GM21381 (cell line): ENCODE results near the gene CTNNA3.
"Not testable (repeated sequence)": the region's sequence is repeated elsewhere in the genome, so short reads cannot be mapped to it uniquely, and the experiment has no call there.

Source experiments
- ATAC-seq: cut with Tn5 transposase; IDR thresholded peaks from one replicate; pipeline ENCODE4 v1.9.1; 2021; ENCODE audit warnings: mild to moderate bottlenecking, moderate library complexity; ENCODE audit not compliant: unreplicated experiment

Gene CTNNA3

GRCh38 chr10:67519434-67519833, 176.6 kb downstream of the CTNNA3 start:
- ATAC-seq = no peak

GRCh38 chr10:67518756-67519155, 177.2 kb downstream of the CTNNA3 start:
- no peak for ATAC-seq

GRCh38 chr10:67518043-67518442, 178.0 kb downstream of the CTNNA3 start:
- no peak for ATAC-seq

GRCh38 chr10:67506757-67507091, 189.3 kb downstream of the CTNNA3 start:
- ATAC-seq = no peak

- no peak for ATAC-seq
Measured at GRCh38 chr10:67506083-67506756, 189.8 kb downstream of the CTNNA3 start.

- ATAC-seq = no peak
Measured at GRCh38 chr10:67492317-67493019, 203.5 kb downstream of the CTNNA3 start.

GRCh38 chr10:67487906-67488619, 207.9 kb downstream of the CTNNA3 start:
- no peak for ATAC-seq

- no peak for ATAC-seq
Measured at GRCh38 chr10:67487199-67487598, 208.8 kb downstream of the CTNNA3 start.

GRCh38 chr10:67477868-67478267, 218.1 kb downstream of the CTNNA3 start:
- ATAC-seq = no peak

DNA sequence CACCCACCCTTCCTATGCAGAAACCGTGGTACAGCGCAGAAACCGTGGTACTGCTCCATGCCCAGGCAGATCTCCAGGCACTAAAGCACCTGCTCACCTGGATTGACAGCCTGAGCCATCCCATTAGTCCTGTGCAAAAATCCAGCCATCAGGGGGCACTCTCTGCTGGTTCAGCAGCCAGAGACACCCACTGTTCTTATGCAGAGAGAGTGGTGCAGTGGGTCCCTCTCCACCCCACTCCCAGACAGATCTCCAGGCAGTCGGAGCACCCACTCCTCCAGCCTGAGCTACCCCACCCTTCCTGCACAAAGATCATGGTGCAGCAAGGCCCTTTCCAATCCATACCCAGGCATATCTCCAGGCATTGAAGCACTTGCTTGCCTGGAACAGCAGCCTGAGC, 219.8 kb downstream of the CTNNA3 start:
- ATAC-seq = no peak

DNA sequence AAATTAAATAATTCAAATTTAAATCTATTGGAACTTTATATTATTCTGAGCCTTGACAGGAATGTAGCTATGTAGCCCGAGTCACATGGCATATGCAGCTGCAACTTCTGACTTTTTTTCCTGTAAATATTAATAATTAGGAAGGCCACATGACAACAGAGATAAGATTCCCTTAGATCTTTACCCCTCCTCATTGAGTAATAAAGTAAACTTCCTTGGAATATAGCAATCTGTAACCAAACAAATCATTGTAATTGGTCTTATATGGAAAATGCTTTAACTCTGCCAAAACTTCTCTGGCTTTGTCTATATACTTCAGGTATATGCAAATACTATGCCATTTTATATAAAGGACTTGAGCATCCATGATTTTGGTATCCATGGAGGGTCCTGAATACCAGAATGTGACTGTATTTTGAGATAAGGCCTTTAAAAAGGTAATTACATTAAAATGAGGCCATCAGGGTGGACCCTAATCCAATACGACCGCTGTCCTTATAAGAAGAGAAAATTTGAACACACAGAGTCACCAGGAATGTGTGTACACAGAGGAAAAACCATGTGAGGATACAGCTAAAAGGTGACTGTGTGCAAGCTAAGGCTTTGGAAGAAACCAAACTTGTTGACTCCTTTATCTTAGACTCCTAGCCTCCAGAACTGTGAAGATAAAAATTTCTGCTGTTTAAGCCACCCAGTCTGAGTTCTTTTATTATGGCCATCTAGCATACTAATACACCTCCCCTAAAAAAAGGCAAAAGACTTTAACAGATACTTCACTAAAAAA, 222.0 kb downstream of the CTNNA3 start:
- no peak for ATAC-seq

DNA sequence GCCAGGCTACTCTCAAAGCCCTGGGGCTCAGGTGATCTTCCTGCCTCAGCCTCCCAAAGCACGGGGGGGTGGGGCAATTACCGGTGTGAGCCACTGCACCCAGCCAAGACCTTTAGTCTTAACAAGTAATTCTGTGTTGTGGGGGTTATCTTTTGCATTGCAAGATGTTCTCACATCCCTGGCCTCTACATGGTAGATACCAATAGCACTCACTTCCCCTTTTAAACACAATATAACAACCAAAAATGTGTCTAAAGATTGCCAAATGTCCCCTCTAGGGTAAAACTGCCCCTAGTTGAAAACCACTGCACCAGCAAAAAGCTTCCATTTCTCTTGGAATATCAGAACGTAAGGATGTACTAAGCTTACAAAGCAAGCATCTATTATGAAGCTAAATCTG, 225.0 kb downstream of the CTNNA3 start:
- ATAC-seq = no peak

- no peak for ATAC-seq
Measured at GRCh38 chr10:67464278-67464677, 231.7 kb downstream of the CTNNA3 start.

GRCh38 chr10:67452892-67453291, 243.1 kb downstream of the CTNNA3 start:
- ATAC-seq = no peak

DNA sequence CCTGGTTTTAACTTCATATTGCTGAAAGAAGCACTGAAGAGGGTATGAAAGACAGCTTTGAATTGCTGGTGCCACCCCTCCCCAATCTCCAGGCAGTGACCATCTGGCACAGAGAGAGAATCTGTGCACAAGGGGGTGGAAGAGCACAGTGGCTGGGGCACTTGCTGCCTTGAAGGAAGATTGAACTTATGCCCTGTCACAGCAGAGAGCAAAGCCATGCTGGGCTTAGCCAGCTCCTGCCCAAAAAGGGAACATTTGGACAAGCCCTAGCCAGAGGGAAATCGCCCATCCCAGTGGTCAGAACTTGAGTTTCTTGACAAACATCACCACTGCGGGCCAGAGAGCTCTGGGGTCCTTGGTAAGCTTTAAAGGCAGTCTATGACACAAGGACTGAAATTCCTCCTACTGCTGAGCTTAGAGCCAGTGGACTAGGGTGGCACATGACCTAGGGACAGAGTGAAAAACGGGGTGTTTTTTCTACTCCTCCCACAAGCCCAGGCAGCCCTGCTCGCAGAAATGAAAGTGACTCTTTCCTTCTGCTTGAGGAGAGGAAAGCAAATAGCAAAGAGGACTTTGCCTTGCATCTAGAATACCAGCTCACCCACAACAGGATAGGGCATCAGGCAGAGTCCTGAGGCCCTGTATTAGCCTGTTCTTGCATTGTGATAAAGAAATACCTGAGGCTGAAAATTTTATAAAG, 257.2 kb downstream of the CTNNA3 start:
- no peak for ATAC-seq

GRCh38 chr10:67433276-67433675, 262.7 kb downstream of the CTNNA3 start:
- no peak for ATAC-seq

DNA sequence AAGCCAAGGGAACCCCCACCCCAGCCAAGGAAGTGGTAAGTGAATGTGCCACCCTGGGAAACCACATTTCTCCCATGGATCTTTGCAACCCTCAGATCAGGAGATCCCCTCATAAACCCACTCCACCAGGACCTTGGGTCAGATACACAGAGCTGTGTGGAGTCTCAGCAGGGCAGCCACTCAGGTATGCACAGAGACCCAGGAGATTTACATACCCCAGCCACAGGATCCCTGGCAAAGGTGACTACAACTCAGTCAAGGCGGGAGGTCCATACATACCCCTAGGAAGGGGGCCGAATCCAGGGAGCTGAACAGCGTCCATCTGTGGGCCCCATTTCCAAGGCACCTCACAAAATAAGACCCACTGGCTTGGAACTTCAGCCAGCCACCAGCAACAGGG, 293.4 kb downstream of the CTNNA3 start:
- ATAC-seq = no peak

- no peak for ATAC-seq
Measured at GRCh38 chr10:67401711-67402110, 294.3 kb downstream of the CTNNA3 start.

DNA sequence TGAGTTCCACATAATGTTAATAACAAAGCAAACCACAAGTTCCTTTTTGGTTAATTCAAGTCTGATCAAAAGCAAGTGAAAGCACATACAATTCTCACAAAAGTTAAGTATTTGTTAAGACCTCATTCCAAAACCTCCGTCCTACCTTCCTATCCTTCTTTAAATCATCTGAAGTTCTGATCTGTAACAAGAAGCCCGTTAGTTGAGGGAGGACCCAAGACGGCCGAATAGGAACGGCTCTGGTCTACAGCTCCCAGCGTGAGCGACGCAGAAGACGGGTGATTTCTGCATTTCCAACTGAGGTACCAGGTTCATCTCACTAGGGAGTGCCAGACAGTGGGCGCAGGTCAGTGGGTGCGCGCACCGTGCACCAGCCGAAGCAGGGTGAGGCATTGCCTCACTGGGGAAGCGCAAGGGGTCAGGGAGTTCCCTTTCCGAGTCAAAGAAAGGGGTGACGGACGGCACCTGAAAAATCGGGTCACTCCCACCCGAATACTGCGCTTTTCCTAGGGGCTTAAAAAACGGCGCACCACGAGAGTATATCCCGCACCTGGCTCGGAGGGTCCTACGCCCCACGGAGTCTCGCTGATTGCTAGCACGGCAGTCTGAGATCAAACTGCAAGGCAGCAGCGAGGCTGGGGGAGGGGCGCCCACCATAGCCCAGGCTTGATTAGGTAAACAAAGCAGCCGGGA, 309.0 kb downstream of the CTNNA3 start:
- not testable (repeated sequence) for ATAC-seq

GRCh38 chr10:67386260-67386659, 309.7 kb downstream of the CTNNA3 start:
- ATAC-seq = no peak
